Progenitor cell of endocrine pancreas (in vitro differentiated cells): ENCODE measurements around the gene NKX6-2. TPM values are rescaled to one million over a fixed set of nuclear protein-coding genes. Genes with fewer than 3 reads are reported as not detected.
"Not testable (repeated sequence)": the region's sequence is repeated elsewhere in the genome, so short reads cannot be mapped to it uniquely, and the experiment has no call there.

Source experiments
- DNase-seq: peaks from one replicate; pipeline ENCODE4 v3.0.0; 2021; ENCODE audit warnings: low spot score; ENCODE audit not compliant: unreplicated experiment
- H3K27ac Mint-ChIP-seq: 2 replicates; pipeline ENCODE4 v1.8.0; 2021; ENCODE audit warnings: mild to moderate bottlenecking, moderate library complexity, mixed read lengths
- H3K27me3 Mint-ChIP-seq: 2 replicates; pipeline ENCODE4 v1.8.0; 2021; ENCODE audit warnings: mixed read lengths
- H3K36me3 Mint-ChIP-seq: 2 replicates; pipeline ENCODE4 v1.8.0; 2022; ENCODE audit warnings: mixed read lengths; ENCODE audit not compliant: insufficient read depth
- H3K4me1 Mint-ChIP-seq: 2 replicates; pipeline ENCODE4 v1.8.0; 2021; ENCODE audit warnings: low read depth, mixed read lengths
- H3K4me3 Mint-ChIP-seq: 2 replicates; pipeline ENCODE4 v1.8.0; 2021; ENCODE audit warnings: low read depth, mild to moderate bottlenecking, moderate library complexity, mixed read lengths
- H3K9me3 Mint-ChIP-seq: 2 replicates; pipeline ENCODE4 v1.8.0; 2021; ENCODE audit warnings: low read depth, mixed read lengths
- total RNA-seq: library from RNA; stranded (reverse); gene quantifications from 2 replicates; pipeline ENCODE4 v1.2.1, GENCODE V29; 2021
- TF ChIP-seq, protein P1 (sequence below): fragments of 200-600 bp; sonication (generic); IDR thresholded peaks from one replicate; pipeline ENCODE4 v1.5.0; 2021; ENCODE audit warnings: antibody characterized with exemption, mild to moderate bottlenecking; ENCODE audit not compliant: unreplicated experiment

Gene NKX6-2
- total RNA-seq, 1 donor from 2014 or later: 43.9 TPM

DNA sequence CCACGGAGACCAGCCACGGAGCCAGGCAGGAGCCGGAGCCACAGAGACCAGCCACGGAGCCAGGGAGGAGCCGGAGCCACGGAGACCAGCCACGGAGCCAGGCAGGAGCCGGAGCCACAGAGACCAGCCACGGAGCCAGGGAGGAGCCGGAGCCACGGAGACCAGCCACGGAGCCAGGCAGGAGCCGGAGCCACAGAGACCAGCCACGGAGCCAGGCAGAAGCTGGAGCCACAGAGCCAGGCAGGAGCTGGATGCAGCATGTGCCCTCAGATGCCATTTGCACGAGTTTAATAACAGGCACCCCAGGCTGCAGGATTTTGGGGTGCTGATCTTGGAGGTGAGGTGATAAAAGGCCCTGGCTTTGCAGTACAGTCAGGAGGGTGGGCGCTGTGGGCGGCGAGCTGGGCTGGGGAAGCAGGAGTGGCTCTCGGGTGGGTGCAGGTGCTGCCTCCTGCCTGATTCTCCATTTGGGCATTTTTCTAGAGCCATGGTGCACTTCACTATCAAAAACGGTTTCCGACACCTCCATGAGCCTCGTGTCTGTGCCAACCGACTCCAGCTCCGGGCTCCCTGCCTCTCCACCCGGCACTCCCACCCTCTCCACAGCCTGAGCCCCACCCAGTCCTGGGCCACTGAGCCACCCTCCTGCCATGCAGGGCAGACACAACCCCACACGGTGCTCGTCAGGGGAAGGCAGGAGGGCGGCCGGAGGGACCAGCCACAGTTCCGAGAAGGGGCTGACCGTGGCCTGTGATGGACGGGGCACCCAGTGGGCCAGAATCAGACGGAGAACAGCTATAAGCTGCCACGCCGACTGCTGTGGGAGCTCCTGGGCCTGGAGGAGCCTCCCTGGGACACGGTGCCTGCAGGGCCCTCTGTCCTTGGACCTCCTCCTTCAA, 40.8 kb upstream of the NKX6-2 start:
- no peaks in the 10 kb centered on the region for H3K4me1 Mint-ChIP-seq
- no peak for DNase-seq
- peaks cover 8% of the 10 kb centered on the region for H3K9me3 Mint-ChIP-seq
- H3K27ac Mint-ChIP-seq: peak overlapping the region; percentile 91
- peaks cover 28% of the 10 kb centered on the region for H3K27me3 Mint-ChIP-seq
- peaks cover 2% of the 10 kb centered on the region for H3K36me3 Mint-ChIP-seq
- TF ChIP-seq, protein P1, sequence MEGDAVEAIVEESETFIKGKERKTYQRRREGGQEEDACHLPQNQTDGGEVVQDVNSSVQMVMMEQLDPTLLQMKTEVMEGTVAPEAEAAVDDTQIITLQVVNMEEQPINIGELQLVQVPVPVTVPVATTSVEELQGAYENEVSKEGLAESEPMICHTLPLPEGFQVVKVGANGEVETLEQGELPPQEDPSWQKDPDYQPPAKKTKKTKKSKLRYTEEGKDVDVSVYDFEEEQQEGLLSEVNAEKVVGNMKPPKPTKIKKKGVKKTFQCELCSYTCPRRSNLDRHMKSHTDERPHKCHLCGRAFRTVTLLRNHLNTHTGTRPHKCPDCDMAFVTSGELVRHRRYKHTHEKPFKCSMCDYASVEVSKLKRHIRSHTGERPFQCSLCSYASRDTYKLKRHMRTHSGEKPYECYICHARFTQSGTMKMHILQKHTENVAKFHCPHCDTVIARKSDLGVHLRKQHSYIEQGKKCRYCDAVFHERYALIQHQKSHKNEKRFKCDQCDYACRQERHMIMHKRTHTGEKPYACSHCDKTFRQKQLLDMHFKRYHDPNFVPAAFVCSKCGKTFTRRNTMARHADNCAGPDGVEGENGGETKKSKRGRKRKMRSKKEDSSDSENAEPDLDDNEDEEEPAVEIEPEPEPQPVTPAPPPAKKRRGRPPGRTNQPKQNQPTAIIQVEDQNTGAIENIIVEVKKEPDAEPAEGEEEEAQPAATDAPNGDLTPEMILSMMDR: no peak
- no peak overlapping the region for H3K4me3 Mint-ChIP-seq

DNA sequence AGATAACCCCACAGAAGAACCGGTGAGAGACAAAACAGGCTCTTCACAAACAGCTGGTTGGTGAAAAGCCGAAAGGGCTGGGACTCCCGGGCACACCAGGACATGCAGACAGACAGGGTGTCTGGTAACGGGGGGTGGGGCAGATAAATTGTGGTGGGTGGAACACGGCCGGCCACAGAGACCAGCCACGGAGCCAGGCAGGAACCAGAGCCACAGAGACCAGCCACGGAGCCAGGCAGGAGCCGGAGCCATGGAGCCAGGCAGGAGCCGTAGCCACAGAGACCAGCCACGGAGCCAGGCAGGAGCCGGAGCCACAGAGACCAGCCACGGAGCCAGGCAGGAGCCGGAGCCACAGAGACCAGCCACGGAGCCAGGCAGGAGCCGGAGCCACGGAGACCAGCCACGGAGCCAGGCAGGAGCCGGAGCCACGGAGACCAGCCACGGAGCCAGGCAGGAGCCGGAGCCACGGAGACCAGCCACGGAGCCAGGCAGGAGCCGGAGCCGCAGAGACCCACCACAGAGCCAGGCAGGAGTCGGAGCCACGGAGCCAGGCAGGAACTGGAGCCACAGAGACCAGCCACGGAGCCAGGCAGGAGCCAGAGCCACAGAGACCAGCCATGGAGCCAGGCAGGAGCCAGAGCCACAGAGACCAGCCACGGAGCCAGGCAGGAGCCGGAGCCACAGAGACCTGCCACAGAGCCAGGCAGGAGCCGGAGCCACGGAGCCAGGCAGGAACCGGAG, 40.0 kb upstream of the NKX6-2 start:
- not testable (repeated sequence) for H3K27ac Mint-ChIP-seq

DNA sequence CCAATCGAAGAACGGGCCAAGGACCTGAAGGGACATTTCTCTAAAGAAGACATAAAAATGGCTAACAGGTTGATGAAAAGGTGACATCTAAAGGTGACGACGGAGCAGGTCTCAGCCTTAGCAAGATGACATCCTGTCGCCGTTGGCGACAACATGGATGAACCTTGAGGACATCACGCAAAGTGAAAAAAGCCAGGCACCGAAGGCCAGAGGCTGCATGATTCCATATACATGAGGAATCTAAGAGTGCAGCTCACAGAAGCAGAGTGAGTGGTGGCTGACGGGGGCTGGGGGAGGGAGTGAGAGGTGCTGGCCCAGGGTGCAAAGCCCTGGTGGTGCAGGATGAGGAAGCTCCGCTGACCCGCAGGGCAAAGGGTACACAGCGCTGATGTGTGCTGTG, 34.1 kb upstream of the NKX6-2 start:
- Mint-ChIP-seq H3K4me1 (no peaks in the 10 kb centered on the region), H3K9me3 (peaks cover 10% of the 10 kb centered on the region), H3K4me3 (no peak overlapping the region), H3K27me3 (peaks cover 29% of the 10 kb centered on the region), H3K36me3 (no peaks in the 10 kb centered on the region), H3K27ac (peak overlapping the region; percentile 35)
- DNase-seq: no peak
- TF ChIP-seq, protein P1: no peak

More for the DNA sequence above, 40.0 kb upstream of the NKX6-2 start:
- not testable (repeated sequence) for H3K4me3 Mint-ChIP-seq, H3K9me3 Mint-ChIP-seq, DNase-seq, H3K36me3 Mint-ChIP-seq, H3K4me1 Mint-ChIP-seq
- H3K27me3 Mint-ChIP-seq: peaks cover 20% of the 10 kb centered on the region

DNA sequence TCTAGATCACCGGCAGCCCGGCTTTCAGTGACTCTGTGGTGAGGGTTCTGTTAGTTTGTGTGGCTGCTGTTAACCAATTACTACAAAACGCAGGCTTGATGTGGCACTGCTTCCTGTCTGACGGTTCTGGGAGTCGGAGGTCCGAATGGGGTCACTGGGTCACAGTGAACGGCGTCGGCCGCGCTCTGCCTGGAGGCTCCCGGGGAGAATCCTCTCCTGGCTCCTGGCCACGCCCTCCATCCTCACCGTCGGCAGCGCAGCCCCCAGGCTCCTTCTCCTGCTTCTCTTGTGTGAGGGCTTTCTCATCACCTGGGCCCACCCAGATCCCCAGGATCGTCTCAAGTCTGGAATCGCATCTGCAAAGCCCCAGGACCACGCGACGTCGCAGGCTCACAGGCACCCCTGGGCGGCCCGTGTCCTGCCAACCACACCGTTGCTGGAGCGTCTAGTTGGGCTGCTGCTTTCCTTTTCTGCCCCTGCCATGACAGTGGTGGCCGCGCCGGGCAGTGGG, 31.8 kb upstream of the NKX6-2 start:
- TF ChIP-seq, protein P1: no peak
- Mint-ChIP-seq H3K4me1 (no peaks in the 10 kb centered on the region), H3K27ac (no peak overlapping the region), H3K36me3 (no peaks in the 10 kb centered on the region), H3K9me3 (peaks cover 10% of the 10 kb centered on the region), H3K4me3 (no peak overlapping the region), H3K27me3 (peaks cover 29% of the 10 kb centered on the region)
- DNase-seq: no peak

DNA sequence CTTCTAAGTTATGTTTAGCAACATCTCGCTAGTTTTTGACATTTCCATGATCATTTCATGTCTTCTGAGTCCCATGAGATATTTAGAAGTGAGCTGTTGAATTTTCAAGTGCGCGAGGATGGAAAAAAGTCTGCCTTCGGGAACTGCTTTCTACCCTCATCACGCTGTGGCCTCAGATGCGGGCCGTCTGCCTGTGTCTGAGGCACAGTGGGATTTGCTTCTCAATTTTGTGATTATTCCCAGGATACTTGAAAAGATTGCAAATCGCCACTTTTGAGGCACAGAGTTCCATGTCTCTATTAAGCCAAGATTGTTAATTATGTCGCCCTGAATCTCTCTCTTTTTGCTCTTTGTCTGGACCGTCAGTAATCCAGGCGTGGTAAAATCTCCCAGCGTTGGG, 30.8 kb upstream of the NKX6-2 start:
- Mint-ChIP-seq H3K36me3 (no peaks in the 10 kb centered on the region), H3K4me1 (no peaks in the 10 kb centered on the region), H3K27me3 (peaks cover 29% of the 10 kb centered on the region), H3K27ac (no peak overlapping the region), H3K4me3 (no peak overlapping the region), H3K9me3 (peaks cover 10% of the 10 kb centered on the region)
- TF ChIP-seq, protein P1: no peak
- DNase-seq: no peak
